HCEC 1CT (cell line): ENCODE measurements around the gene XCR1.
"Not testable (repeated sequence)": the region's sequence is repeated elsewhere in the genome, so short reads cannot be mapped to it uniquely, and the experiment has no call there.

Experiments used
- DNase-seq: peaks from one replicate; pipeline ENCODE4 v3.0.0-alpha.2; 2017

XCR1 gene

DNA sequence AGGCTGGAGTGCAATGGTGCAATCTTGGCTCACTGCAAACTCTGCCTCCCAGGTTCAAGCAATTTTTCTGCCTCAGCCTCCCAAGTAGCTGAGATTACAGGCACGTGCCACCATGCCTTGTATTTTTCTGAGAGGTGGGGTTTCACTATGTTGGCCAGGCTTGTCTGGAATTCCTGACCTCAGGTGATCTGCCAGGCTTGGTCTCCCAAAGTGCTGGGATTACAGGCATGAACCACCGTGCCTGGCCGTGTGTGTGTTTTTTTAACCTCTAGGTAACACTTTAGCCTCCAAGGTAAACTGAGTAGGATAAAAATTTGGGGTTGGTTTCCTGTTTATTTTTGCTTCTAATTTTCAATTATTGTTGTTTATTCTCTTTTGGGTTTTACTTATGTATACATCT is 10.8 kb upstream of the XCR1 start:
- DNase-seq = not testable (repeated sequence)

DNA sequence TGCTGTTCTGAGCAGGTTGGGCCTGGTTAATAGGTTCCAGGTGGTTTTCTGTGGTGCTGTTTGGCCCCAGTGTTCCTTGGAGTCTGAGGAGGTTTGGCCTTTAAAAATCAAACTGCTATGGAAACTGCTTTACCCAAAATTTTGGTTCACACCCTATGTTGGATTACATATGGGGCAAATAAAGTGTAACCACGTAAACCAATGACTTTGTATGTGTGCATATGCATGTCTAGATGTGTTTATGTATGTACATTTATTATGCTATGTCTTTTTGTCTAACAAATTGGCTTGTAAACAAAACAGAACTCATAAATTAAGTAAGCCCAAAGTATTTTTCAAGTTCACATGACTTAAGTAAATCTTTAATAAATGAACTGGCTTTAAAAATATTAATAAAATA is 8.9 kb upstream of the XCR1 start:
- no peak for DNase-seq

DNA sequence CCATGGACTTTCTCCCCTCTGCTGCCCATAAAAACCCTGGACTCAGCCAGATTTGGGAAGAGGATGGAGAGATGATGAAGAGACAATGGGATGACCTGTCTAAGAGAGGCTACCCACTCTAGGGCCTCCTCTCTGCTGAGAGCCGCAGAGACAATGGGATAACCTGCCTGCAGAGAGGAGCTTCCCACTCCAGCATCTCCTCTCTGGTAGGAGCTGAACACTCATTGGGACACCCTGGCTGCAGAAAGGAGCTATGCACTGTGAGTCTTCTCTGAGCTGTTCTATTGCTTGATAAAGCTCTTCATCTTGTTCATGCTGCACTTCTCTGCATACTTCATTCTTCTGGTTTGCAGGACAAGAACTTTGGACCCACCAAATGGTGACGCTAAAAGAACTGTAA is 4.5 kb upstream of the XCR1 start:
- DNase-seq = no peak

DNA sequence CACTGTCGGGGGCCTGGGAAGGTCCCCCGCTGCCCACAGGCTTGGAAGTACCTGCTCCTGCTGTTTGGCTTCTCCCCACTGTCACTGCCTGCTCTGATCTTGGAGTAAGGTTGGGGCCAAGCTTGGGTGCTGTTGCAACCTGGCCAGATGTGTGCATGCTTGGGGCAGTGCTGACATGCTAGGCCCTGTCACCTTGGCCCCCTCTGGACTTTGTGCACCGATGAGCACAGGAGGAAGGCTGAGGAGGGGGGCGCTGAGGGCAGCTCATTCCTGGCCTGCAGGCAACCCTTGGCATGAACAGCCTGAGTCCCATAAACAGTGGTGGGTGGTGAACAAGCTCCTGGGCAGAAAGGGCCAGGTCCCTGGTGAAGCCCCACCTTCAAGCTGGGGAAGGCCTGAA is 4.0 kb upstream of the XCR1 start:
- DNase-seq = no peak

DNA sequence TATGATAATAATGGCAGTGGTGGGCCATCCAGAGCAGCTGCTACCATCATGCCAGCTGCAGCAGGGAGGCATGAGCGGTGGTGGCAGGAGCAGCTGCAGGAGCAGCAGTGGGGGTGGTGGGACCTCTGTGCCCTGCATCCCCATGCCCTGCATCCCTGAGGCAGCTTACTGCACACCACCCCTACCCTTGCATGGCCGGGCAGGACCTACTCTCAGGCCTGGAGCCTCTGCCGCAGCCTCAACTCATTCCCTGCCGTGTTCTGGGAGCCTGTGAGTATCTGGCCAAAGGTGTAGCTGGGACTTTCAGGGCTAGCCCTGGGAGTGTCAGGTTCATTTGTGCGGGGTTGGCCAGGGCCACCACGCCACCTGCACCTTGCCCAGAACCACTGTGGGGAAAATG is 3.3 kb upstream of the XCR1 start:
- DNase-seq = no peak

DNA sequence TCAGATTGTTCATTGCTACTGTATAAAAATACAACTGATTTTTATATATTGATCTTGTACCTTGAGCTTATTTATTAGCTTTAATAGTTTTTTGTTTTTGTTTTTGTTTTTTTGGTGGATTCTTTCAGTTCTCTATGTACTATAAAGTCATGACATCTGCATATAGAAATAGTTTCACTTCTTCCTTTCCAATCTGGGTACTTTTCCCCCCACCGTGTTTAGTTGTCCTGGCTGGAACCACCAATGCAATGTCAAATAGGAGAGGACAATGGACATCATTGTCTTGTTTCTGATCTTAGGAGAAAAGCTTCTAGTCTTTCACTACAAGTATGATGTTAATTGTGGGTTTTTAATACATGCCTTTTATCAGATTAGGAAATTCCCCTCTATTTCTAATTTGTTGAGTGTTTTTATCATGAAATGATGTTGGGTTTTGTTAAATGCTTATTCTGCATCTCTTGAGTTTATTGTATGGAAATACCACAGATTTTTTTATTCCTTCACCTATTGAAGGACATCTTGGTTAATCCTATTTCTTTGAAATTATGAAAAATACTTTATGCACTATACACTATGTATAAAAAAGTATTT is 2.8 kb upstream of the XCR1 start:
- DNase-seq = no peak

DNA sequence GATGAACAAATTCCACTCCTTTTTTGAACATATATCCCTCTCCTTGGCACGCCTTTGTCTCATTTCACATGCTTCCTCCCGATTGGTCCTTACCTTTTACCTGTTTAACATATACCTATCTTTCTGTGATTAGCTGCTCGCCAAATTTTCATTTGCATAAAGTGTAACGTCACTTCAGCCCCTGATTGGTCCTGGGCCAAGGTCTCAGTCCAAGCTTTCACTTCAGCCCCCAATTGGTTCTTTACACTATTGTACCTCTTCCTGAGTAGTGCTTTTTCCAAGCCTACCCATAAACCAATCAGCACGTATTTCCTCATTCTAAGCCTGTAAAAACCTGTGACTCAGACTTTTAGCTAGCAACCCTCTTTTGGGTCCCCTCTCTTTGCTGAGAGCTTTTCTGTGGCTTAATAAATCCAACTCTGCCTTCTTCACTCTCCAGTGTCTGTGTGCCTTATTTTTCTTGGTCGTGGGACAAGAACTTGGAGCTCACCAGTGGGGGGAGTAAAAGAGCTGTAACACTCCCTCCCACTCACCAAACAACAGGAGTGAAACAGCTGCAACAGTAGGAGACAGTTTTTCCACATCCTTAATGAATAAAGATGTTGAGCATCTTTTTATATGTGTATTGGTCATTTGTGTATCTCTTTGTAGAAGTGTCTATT is 584 bp upstream of the XCR1 start:
- DNase-seq = no peak

DNA sequence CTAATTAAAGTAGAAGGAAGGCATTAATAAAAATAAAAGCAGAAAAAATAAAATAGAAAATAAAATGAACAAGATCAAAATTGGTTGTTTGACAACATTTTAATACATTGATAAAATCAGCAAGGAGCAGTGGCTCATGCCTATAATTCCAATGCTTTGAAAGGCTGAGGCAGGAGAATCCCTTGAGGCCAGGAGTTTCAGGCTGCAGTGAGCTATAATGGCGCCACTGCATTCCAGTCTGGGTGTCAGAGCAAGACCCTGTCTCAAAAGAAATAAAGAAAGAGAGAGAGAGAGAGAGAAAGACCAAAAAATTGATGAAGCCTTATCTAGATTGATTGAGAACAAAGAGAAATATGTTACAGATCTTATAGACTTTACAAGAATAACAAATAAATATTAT is 2.1 kb downstream of the XCR1 start:
- no peak for DNase-seq

DNA sequence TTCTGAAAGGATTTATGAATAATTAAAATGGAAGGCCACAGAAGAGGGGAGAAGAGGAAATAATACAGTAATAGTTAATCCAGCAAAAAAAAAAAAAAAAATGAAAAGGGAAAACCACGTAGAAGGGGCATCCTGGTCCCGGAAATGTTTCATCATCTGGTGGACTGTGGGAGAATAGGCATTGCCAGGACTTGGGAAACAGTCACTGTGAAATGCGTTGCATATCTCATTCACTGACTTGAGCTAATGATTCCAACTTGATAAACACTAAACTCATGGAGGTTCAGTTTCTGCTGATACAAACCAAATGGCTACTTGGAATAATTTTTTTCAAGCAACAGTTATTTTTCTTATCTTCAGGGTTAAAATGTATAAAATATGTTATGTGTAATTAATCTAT is 3.2 kb downstream of the XCR1 start:
- no peak for DNase-seq

DNA sequence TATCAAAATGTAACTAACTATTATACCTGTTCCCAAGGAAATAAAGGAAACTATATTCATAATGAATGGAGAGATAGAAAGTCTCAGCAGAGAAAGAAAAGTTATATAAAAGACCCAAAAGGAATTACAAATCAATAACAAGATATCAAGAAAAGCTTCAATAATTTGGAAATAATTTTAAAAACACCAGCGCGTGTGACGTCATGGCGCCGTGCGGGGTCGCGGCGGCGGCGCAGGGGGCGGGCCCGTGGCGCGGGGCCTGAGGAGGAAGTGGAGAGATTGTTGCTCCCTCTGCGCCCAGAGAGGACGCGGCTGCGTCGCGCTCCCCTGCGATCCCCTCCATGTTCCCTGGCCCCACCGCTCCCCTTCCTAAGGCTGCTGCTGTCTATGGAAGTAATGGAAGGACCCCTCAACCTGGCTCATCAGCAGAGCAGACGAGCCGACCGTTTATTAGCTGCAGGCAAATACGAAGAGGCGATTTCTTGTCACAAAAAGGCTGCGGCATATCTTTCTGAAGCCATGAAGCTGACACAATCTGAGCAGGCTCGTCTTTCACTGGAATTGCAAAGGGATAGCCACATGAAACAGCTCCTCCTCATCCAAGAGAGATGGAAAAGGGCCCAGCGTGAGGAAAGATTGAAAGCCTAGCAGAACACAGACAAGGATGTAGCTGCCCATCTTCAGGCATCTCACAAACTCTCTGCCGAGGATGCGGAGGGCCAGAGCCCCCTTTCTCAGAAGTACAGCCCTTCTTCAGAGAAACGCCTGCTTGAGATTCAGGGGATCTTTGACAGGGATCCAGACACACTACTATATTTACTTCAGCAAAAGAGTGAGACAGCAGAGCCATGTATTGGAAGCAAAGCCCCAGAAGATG is 4.1 kb downstream of the XCR1 start:
- no peak for DNase-seq

DNA sequence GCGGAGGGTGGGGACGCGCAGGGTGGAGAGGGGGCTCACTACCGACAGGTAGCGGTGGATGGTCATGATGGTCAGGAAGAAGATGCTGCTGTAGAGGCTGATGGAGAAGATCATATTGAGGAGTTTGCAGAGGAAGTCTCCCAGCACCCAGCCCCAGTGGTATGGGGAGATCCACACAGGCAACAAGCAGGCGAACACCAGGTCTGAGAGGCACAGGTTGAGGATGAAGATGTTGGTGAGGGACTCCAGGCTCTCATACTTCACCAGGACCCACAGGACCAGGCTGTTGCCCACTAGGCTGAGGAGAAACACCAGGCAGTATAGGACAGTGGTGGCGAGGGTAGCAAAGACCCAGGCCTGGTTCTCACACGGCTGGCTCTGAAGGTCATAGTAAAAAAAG is 5.8 kb downstream of the XCR1 start:
- DNase-seq = no peak

DNA sequence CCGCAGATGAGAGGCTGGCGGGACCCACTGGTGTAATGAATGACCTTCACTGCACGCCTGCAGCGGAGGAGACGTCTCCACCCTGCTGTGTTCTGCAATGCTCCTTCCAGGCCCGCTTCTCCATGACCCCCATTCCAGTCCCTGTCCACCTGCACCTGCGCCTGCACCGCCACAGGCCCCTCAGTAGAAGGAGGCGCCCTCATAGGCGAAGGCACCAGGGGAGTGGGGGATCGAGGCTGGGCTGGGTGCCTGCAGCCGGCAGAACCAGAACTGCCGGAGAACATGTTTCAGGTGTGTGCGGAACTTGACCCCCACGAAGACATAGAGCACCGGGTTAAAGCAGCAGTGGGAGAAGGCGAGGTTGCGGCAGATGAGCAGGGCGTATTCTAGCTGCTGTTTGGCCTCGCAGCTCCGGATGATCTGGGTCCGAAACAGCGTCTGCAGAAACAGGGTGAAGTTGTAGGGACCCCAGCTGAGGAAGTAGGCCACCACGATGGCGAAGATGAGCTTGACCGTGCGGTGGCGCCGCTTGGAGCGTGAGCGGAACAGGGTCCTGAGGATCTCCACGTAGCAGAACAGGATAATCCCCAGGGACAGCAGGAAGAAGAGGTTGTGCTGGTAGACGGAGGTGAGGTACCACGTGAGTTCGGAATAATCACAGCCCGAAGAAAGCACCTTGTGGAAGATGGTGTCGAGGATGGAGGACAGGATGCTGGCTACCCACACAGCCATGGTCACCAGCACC is 6.3 kb downstream of the XCR1 start:
- DNase-seq = no peak

DNA sequence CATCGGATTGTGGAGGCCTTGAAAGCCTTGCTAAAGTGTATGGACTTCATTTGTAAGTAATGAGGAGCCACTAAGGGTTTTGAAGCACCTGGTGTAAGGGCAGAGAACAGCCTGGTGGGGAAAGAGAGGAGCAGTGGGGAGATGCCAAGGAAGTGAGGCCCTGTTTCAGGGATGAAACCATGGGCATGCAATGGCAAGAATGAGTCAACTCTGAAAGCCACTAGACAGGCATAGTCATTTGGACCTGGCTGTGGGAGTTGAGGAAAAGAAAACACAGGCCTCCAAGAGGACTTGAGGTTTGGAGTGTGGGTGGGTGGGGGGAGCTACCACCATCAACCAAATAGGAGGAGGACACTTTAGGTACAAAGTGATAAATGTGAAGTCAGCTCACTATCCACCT is 7.6 kb downstream of the XCR1 start:
- DNase-seq = no peak

DNA sequence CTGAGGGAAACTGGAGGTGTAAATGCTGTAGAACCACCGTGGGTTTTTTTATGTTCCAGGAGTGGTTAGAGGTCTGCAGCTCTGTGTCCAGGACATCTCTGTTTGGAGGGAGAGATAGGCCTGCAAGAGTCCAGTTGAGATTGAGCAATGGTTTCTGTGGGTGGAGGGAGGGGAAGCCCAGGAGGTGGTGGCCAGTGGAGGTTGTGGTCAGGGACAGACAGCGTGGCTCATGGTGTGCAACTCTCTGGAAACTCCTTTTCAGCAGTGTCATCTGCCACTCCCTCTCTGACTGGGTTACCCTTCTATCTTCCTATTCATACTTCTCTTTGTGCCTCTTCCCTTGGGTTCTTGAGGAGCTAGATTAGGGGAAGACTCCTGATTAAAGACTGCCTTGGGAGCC is 9.6 kb downstream of the XCR1 start:
- DNase-seq = no peak

DNA sequence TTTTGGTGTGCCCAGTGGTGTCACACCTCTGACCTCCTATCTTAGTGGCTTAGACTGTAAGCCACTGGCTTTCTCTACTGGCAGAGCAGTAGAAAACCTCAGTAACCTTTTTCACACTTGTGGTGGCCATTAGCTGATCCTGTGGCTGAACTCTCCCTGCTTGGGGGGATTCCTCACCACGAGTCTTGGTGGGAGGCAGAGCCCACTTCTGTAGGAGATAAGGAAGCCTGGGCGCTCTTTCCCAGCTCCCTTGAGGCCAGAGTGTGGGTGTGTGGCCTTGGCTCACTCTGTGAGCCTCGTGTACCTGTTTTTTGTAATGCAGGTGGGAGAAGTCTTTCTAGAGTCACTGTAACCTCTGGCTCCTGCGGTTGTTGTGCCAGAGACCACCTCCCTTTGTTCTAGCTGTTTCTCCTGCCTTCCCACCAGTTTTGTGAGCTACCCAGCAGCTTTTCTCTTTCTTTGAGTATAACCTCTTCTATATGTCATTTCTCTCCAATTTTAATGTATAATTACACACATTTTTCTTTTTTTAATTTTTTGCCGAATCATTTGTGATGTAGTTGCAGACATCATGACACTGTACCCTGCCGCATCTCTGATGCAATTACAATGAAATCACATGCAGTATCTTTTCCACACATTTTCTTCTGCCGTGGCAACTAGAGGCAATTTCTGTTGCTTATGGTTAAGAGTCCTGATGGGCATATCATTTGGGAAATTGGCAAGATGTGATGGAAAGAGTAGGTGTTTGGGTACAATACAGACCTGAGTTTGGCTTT is 13.8 kb downstream of the XCR1 start:
- no peak for DNase-seq

DNA sequence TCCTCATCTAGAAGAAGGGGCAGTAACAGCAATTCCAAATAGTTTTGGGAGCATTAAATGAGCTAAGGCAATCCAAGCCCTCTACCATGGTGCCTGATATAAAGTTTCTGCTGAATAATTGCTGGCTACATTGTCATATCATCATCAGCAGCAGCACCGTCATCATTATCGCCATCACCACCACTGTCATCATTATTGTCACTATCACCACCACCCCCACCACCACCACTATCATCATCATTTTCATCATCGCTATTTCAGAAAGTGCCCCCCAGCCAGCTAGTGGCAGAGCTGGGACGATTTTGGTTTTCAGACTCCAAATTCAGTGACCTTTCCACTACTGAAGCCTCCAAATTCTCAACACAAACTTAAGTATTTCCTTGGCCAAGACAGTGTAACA is 15.0 kb downstream of the XCR1 start:
- DNase-seq = no peak

DNA sequence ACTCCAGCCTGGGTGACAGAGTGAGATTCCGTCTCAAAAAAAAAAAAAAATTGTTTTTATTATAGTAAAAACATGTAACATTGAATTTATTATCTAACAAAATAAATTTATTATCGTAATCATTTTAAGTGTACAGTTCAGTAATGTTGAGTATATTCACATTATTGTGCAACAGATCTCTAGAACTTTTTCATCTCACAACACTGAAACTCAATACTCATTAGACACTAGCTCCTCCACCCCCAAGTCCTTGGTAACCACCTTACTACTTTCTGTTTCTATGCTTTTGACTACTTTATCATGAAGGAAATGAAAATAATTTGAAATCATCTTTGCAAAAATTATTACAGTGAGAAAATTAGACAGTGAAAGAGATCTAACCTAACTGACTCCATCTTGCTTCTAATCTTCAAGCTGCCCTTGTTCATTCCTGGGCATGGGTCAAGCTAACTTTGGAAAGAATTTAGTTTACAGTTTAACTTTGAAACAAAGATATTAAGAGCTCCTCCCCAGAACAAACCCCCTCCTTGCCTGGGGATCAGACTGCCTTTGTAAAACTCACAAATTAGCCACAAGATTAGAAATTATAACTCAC is 16.7 kb downstream of the XCR1 start:
- no peak for DNase-seq

DNA sequence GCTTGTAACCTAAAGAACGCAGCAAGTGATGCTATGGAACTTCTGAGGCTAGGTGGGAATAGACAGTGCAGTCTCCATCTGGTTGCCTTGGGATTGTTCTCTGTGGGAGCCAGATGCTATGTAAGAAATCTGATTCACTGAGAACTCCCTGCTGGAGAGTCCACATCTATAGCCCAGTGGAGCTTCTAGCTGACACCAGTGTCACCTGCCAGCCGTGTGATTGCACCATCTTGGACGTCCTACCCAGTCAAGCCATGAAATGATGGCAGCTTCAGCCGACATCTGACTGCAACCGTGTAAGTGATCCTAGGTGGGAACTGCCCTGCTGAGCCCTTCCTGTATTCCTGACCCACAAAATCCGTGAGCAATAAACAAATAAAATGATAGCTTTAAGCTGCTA is 19.2 kb downstream of the XCR1 start:
- no peak for DNase-seq

DNA sequence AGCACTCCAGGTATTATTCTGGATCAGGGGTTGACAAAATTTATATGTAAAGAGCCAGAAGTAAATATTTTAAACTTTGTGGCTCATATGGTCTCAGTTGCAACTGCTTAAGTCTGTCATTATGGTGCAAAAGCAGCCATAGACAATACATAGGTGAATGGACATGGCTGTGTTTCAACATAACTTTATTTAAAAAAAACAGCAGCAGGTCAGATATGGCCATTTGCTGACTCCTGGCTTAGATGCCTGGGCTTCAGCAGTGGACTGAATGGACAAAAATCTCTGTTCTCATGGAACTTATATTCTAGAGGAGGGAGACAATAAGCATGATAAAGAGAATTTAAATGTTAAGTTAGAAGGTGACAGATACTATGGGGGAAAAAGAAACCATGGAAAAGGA is 20.0 kb downstream of the XCR1 start:
- no peak for DNase-seq

DNA sequence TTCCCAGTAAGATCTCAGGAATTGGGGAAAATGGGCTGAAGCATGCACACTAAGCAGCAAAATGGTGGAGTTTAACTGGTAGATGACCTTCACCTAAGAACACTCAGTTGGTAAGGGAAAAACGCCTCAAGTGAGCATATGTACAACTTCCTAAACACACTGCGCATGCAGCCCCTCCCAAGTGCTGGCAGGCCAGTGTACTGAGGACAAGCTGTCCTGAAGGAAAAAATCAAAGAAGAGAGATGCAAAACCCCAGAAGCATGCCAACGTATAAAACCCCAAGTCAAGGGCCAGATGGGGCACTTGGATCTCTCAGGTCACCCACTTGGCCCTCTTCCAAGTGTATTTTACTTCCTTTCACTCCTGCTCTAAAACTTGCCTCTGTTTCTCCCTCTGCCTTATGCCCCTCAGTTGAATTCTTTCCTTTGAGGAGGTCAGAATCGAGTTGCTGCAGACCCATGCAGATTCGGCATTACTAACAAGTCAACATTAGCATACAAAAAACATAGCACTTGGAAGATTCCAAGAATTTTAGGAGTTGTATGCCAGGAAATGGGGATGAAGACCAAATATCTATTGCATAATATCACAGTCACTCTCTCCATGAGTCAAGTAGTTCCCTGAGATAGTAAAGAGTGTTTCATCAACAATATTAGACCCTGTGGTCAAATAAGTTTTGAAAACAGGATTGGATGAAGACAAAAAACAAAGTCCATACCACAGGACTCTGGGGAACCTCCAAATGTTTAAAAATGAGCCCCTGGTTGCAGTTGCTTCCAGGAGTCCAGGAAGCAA is 20.8 kb downstream of the XCR1 start:
- DNase-seq = peak; percentile 85

DNA sequence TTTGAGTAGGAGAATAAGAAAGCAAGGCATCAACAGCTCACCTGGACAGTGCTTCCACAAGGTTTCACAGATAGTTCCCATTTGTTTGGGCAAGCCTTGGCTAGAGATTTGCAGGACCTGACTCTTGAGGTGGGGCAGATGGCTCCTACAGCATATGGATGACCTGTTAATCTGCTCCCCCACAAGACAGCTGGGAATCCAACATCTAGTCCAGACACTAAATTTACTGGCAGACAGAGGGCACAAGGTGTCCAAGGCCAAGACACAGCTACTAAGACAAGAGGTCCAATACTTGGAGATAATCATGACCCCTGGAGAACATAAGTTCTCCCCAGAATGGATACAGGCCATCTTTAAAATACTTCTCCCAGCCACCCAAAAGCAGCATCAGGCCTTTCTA is 23.6 kb downstream of the XCR1 start:
- not testable (repeated sequence) for DNase-seq

DNA sequence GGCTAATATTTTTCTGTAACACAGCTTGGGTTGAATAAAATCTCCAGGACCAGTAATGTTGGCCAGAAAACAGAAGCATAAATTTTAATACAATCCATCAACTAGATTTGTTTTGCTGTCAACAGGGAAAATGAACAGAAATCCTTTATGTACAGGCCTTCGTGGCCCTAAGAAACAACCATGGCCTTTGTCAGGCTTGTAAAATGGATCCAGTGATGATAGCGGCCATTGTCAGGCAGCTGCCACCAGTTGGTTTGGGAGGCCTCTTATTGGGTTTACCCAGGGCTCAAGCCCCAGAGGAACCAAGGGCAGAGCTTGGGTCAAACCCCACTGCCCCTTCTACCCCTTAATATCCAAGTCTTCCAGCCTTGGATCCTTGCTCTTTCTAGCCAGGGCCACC is 26.1 kb downstream of the XCR1 start:
- no peak for DNase-seq
